ENCODE measurements around the gene PGLYRP4.

Gene PGLYRP4

DNA sequence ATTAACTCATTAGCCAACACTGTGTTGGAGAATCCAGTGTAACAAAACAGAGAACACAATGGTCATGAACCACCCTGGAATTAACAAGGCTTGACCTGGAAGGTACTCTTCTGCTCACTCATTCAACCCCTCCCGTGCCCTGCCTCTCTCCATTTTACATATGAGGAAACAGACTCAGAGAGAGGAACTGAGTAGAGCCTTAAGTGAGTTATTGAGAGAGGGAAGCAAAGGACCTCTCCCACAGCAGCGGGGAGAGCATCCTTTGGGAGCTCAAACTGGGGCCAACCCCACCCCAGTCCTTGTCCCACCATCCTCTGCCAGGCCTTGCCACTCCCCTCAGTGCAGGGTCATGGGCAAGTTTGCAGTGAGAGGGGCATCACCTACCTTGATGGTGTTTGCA lies 25.4 kb upstream of the PGLYRP4 start:
- no peak for DNase-seq

DNA sequence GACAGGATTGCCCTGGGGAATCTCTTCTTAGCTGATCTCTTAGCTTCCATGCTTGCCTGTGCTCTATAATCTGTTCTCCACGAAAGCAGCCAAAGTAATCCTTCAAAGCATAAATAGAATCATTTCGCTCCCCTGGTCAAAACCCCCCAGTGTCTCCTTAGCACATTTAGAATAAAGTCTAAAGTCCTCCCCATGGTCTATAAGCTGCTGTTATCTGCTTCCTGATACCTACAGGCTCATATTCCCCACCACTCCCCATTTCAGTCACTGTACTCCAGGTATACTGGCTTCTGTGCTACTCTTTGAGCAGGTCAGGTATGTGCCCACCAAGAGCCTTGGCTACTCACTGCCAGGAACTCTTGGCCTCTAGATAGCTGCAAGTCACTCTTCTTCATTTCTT lies 23.9 kb upstream of the PGLYRP4 start:
- no peak for DNase-seq

GRCh38 chr1:153371231-153371630 lies 22.6 kb upstream of the PGLYRP4 start:
- DNase-seq, result no peak

DNA sequence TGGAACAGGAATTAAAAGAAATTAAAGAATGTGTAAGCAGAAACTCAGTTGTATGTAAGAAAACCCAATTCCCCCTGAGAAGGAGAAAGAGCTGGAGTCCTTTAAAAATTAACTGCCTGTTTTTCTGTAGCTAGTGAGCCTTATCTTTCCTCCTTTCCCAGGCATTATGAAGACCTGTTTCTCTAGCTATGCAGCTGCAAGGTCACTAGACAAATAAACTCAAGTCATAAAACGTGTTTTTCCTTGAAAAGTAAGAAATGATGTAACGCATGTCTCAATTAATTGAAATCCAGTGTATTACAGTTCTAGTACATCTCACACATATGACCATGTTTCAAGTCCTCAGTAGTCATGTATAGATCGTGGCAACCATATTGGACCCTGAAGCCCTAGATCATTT lies 21.5 kb upstream of the PGLYRP4 start:
- no peak for DNase-seq

DNA sequence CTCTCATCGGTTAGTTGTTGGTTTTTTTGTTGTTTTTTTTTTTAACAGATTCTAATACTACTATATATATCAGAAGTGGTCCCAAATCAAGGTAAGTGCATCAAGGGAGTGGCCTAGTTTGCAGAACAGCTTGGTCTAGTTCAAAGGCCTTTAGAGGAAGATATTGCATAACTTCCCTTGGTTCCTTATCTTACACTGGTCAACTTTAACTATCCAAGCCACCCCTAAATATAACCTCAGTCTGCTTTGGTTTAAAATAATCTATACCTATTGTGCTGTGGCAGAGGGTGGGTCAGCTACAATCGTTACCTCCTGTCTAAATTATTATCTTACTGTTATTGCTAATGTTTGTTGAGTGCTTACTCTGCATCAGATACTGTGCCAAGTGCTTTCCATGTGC lies 19.9 kb upstream of the PGLYRP4 start:
- DNase-seq, result no peak

- no peak for DNase-seq
These were observed 18.4 kb upstream of the PGLYRP4 start for GRCh38 chr1:153367090-153367489.

GRCh38 chr1:153366261-153366660 lies 17.6 kb upstream of the PGLYRP4 start:
- DNase-seq, result no peak

DNA sequence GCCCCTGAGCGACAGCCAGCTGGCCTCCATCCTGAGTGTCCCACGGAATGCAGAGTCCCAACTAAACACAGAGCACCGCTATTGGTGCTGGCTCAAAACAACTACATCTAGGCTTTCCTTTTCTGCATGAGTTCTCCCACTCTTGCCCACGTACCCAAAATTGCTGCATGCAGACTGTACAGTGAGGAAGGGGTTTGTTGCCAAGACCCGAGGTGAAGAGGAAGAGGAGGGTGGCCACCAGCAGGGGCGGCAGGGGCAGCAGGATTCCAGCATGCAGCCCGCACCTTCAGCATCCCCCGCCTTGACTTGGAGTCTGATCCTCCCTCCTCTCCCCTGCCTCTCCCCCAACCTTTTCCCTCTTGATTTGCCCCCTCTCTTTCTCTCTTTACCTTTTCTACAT lies 17.1 kb upstream of the PGLYRP4 start:
- DNase-seq, result no peak

DNA sequence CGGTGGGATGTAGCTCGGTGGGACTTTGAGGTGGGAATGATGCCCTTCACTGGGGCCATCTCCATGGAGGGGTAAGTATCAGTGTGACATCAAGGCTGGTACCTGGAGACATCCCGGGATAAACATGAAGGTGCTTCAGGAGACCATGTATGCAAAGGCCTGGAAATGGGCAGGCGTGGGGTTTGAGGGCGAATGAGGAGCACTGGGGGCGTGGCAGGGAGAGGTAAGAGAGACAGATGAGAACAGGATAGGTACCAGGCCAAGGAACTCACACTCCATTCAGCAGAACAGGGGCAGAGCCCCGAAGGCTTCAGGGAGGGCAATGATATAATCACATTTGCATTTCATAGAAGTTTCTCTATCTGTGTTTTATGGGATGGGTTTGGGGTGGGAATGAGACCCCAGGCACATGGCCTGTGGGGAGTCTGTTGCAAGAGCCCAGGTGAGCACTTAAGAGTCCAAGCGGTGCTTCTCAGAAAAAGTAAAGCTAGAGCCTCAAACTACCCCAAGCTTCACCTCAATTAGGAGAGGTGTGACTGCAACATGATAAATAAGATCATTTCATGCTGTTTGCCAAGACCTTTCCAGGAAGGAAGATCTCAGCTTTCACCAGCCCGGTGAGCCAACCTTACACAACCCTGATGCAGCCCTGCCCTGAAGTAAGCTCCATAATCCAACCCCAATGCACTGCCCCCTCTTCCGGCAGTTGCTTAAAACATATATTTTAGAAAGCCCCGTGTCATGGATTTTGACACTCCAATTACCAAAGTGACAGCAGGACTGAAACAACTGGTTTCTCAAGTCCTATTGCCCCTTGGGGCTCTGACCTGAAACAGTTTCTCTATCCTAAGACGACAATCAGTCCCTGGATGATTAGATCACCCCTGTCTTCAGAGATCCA lies 16.4 kb upstream of the PGLYRP4 start:
- no peak for DNase-seq

- no peak for DNase-seq
These were observed 15.5 kb upstream of the PGLYRP4 start for GRCh38 chr1:153364156-153364555.

GRCh38 chr1:153363641-153364040 lies 15.0 kb upstream of the PGLYRP4 start:
- DNase-seq, result no peak

DNA sequence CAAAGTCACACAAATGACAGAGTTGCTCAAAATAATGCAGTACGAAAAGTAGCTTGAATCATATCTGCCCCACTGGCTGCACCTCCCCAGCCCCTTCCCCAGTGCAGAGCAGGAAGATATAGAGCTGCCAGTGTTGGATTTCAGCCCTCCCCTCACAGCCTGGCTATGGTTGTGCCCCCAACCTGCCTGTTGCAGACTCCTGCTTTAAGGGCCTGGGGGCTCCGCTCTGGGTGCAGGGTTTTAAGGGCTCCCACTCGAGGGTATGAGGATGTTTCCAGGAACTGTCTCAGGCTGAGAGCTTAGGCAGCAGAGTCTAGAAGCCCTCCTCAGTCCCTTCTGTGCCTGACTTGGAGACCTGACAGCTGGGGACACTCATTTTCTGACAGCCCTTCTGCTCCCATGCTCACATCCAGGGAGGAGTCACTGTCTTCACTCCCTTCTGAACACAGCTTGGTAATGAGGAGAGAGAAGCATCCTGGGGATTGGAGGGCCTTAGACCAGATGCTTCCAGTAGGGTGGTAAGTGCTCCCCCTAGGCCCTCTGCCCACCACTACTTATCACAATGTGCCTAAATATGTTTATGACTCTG lies 13.6 kb upstream of the PGLYRP4 start:
- DNase-seq, result no peak

DNA sequence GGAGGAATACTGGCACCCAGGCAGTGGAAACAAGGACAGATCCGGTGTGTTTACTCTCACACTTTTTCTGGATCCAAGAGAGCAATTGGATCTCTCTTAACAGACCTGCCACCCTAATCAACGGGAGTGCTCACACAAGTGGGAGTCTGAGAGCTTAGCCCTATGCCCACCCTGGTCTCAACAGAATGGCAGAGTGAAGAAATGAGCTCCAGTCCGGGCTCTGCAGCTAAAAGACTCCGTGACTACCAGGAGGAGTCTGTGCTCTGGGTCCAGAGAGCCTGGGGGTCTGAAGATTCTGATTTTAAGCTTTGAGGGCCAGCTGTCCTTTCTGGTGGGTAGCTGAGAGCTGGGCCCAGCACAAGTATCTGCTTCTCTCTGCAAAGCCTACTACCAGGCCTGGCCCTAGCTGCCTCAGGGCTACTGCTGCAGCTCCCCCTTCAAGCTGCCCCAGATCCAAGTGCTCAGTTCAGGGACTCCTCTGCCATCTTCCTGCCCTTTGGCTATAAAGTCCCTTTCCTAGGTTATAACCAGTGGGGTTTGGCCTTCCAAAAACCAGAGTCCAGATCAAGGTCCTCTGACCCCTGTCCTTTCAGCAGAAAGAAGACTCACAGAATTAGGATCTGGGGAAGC lies 13.0 kb upstream of the PGLYRP4 start:
- no peak for DNase-seq

DNA sequence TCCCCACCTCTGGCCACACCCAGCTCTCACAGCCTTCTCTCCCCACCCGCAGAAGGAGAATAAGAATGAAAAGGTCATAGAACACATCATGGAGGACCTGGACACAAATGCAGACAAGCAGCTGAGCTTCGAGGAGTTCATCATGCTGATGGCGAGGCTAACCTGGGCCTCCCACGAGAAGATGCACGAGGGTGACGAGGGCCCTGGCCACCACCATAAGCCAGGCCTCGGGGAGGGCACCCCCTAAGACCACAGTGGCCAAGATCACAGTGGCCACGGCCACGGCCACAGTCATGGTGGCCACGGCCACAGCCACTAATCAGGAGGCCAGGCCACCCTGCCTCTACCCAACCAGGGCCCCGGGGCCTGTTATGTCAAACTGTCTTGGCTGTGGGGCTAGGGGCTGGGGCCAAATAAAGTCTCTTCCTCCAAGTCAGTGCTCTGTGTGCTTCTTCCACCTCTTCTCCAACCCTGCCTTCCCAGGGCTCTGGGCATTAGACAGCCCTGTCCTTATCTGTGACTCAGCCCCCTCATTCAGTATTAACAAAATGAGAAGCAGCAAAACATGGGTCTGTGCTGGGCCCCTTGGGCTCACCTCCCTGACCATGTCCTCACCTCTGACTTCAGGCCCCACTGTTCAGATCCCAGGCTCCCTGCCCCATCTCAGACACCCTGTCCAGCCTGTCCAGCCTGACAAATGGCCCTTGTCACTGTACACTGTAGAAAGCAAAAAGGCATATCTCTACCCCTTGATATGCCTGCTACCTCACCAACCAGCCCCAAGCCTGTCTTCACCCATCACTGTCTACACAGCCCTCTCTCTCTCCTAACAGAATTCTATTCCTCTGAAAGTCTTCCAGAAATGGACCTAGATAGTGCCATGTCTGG lies 12.2 kb upstream of the PGLYRP4 start:
- no peak for DNase-seq

DNA sequence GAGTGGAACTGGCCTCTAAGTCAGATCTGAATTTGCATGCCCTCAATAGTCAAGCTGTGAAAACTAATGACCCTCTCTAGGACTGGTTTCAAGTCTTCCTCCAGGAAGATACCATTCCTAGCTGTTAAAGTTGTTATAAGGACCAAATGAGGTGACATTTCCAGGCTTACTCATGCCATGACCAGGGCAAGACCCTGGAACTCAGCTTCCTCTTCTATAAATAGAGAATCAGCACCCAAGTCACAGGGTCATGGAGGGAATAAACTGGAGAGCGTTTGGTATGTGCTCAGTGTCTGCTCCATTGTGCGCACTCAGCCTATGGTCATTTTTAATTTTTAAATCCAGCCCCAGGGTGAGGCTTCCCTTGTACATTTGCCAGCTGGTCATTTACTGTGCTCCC lies 11.5 kb upstream of the PGLYRP4 start:
- DNase-seq, result no peak

DNA sequence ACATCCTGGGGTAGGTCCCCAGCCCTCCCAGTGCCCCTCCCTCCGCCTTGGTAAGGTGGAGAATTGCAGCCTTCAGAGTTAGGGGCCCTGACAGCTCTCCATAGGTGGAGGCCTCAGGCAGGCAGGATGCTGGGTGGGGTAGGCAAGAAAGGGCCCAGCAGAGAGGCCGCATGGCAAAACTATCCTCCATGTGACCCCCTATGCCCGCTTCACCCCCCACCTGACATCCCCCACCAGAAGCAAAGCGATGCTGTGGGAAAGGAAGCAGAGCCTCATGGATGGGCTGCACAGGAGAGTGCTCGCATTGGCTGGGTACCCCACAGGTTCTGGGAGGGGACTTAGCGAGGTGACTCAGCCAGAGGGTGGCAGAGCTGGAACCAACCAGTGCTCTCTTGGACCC lies 10.6 kb upstream of the PGLYRP4 start:
- no peak for DNase-seq

DNA sequence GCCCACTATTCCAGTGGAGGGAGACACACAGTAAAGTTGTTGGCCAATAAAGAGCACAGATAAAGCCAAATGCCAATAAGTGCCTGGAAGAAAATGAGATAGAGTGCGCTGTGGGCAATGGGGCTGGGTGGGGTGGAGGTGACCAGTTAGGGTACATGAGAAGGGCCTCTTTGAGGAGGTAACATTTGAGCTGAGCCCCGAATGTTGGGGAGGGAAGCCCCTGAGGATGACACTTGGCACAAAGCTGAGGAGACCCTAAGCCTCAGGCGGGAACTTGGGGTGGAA lies 10.0 kb upstream of the PGLYRP4 start:
- DNase-seq, result no peak

- DNase-seq, result no peak
These were observed 9.4 kb upstream of the PGLYRP4 start, which contains the start of gene S100A9 for GRCh38 chr1:153357853-153358690. S100A9 (plus strand) TSS chr1:153357854; CDS start chr1:153358284, 430 bp downstream.

DNA sequence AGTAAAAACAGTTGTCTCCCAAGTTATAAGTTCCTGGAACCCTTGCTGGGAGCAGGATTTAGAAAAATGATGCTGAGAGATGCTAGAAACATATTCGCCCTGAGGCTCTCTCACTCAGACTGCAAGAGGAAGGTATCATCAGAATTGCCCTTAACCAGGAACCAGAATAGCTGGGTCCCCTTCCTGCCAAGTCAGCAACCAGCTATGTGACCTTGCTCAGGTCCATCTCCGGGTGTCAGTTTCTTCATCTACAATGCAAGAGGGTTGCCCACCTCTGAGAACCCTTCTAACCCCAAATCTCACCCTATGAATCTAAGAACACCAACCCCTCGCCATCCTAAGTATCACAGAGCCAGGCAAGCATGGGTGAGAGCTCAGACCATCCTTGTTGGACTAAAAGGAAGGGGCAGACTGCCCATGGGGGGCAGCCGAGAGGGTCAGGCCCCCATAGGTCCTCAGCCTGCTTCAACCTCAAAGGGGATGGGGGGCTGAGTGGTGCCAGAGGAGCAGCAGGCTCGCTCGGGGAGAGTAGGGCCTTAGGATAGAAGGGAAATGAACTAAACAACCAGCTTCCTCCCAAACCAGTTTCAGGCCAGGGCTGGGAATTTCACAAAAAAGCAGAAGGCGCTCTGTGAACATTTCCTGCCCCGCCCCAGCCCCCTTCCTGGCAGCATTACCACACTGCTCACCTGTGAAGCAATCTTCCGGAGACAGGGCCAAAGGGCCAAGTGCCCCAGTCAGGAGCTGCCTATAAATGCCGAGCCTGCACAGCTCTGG lies 8.6 kb upstream of the PGLYRP4 start:
- no peak for DNase-seq

DNA sequence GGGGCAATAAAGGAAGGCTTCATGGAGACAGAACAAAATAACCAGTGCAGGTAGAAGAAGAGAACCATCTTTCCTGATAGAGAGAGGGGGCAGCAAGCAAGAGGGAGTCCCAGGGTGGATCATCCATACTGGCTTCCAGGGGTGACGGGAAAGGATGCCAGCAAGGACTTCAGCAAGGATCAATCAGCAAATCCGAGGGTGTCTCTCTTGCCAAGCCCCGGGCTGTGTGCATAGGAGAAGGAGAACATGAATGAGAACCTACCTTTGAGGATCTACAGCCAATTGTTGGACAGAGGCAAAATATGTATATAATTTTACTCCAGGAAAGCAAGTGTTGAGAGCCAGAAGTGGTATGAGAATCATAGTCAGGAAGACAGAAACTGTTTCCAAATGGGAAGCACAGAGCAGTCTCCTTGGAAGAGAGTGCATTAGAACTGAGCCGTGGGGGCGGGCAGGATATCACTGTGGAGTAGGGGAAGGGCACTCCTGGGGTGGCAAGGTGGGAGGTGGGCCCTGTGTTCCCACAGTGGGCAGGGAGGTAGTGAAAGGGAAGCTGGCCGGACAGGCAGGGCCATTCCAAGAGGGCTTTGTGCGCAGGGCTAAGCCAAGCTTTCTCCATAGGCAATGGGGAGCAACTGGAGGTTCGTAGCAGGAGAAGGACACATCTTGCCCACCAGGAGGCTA lies 7.9 kb upstream of the PGLYRP4 start:
- no peak for DNase-seq
